Neural progenitor cell (in vitro differentiated cells): ENCODE measurements around the gene NCOR2.

ENCODE experiments used
- EZH2 ChIP-seq: fragments of 200-600 bp; sonication (generic); IDR thresholded peaks from 2 replicates; pipeline ENCODE4 v1.6.1; 2017; ENCODE audit warnings: antibody characterized with exemption, mild to moderate bottlenecking, moderate library complexity
- EZH2phosphoT487 ChIP-seq: fragments of 200-600 bp; sonication (generic); IDR thresholded peaks from 2 replicates; pipeline ENCODE4 v1.6.1; 2017; ENCODE audit warnings: antibody characterized with exemption
- TF ChIP-seq, protein P1 (sequence below): fragments of 200-600 bp; sonication (generic); IDR thresholded peaks from 2 replicates; pipeline ENCODE4 v1.5.1; 2017; ENCODE audit warnings: antibody characterized with exemption, mild to moderate bottlenecking

DNA sequence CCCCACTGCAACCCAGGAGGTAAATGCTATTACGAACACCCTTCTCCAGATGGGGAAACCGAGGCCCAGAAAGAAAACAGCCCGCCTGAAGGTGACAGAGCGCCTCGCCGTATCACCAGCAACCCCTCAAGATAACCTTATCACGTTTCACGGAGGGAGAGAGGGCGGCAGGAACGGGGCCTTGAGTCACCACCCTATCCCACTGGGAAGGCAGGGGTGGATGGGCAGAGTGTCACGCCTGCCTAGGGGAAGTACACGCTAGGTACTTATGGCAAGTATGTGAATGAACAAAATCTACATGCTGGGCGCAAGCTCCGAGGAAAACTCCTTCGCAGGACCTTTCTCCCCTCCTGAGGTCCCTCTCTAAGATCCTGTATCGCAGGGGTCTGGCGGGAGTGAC is 17.8 kb downstream of the NCOR2 start:
- TF ChIP-seq, protein P1, sequence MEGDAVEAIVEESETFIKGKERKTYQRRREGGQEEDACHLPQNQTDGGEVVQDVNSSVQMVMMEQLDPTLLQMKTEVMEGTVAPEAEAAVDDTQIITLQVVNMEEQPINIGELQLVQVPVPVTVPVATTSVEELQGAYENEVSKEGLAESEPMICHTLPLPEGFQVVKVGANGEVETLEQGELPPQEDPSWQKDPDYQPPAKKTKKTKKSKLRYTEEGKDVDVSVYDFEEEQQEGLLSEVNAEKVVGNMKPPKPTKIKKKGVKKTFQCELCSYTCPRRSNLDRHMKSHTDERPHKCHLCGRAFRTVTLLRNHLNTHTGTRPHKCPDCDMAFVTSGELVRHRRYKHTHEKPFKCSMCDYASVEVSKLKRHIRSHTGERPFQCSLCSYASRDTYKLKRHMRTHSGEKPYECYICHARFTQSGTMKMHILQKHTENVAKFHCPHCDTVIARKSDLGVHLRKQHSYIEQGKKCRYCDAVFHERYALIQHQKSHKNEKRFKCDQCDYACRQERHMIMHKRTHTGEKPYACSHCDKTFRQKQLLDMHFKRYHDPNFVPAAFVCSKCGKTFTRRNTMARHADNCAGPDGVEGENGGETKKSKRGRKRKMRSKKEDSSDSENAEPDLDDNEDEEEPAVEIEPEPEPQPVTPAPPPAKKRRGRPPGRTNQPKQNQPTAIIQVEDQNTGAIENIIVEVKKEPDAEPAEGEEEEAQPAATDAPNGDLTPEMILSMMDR: no peak
- TF ChIP-seq EZH2phosphoT487: no peak
- TF ChIP-seq EZH2: no peak
